Activated T-helper 1 cell treated with anti-CD3 and anti-CD28 coated beads, Interleukin-2, amount 50 U/mL, for 16 hours (primary cell): ENCODE results near the gene STYXL2.

Experiments used
- DNase-seq, 2 donors: peaks; one replicate each; pipeline ENCODE4 v3.0.0-alpha.2; 2020; ENCODE audit warnings: low read depth in 1 of 2, low spot score in 1 of 2

Gene STYXL2

GRCh38 chr1:167093846-167094516 lies at the start of gene STYXL2:
Gene STYXL2, plus strand, starts transcription at chr1:167094075. Its CDS starts 775 bp downstream, at chr1:167094850.
- no peak for DNase-seq

DNA sequence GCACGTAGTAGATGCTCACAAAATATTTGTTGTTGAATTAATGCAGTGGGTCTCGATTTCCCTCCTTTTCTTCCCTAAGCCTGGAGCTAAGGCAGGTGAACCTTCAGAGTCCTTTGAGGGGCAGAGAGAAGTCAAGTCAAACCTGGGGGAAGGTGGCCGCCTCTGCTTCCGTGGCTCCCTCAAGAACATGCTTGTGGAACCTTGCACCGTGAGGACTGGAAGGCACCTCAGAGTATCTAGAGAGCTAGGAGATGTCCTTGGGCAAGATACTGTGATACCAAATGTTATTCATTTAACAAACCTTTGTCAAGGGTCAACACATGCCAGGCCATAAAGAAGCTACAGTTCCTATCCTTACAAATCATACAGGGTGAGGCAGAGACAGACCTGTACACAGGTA lies 42.0 kb upstream of the STYXL2 start:
- no peak for DNase-seq

- DNase-seq = no peak
These were observed 41.5 kb upstream of the STYXL2 start for GRCh38 chr1:167052389-167052788.

DNA sequence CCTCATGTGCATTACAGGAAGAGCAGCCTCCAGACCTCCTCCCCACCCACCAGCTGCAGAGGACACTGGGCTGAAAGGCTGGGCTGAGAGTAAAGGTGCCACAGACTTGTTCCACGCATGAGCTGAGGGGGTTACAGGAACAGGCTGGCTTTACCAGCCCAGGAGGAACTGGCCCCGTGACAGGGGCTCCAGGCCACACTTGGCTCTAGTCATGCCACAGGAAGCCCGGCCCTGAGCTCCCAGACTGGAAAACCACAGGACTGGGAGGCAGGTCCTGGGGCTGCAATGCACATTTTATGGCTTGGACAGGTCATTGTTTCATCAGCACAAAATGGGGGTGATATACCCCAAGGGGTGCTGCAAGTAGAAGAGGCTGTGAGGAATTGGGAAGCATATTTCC lies 39.3 kb upstream of the STYXL2 start:
- DNase-seq = no peak

DNA sequence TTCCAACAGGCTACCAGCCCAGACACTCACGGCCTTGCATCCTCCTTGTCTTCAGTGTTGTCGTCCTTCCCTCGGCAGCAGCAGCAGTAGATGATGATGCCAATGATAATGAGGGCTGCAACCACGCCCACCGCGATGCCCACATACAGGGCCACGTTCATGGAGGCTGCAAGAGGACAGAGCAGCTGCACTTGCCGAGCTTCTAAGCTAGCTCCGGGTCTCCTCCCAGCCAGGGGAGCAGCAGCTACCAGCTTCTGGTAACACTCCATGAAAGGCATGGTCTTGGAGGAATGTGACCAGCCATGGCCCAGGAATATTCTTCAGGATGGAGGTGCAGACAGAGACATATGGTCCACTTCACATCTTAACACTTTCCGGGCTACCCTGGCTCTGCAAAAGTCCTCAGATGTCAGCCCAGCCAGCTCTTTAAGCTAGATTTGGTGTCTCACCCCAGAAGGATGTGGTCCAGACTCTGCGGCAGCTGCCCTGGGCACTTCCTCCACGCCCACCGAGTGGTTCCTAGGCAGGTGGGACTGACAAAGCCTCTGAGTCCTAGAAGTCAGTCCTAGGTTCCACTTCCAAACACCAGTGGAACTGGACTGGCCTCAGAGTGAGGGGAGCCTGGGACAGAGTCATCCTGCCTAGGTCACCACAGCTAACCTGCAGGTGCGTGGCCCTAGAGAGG lies 38.8 kb upstream of the STYXL2 start:
- DNase-seq = no peak

DNA sequence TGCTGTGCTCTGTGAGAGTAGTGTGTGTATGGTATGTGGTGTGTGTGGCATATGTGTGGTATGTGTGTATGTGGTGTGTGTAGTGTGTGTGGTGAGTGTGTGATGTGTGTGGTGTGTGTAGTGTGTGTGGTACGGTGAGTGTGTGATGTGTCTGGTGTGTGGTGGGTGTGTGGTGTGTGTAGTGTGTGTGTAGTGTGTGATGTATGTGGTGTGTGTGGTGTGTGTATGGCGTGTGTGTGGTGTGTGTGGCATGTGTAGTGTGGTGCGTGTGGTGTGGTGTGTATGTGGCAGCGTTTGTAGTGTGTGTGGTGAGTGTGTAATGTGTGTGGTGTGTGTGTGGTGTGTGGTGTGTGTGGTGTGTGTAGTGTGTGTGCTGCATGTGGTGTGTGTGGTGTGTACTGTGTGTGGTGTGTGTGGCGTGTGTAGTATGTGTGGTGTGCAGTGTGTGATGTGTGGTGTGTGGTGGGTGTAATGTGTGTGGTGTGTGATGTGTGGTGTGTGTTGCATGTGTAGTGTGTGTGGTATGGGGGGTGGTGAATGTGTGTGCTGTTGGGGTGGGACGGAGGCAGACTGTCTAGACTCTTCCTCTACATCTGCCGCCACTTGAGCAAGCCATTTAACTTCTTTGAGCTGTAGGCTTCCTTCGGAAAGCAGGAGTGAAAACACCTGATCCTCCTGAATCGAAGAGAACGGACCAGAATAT lies 37.2 kb upstream of the STYXL2 start:
- no peak for DNase-seq

DNA sequence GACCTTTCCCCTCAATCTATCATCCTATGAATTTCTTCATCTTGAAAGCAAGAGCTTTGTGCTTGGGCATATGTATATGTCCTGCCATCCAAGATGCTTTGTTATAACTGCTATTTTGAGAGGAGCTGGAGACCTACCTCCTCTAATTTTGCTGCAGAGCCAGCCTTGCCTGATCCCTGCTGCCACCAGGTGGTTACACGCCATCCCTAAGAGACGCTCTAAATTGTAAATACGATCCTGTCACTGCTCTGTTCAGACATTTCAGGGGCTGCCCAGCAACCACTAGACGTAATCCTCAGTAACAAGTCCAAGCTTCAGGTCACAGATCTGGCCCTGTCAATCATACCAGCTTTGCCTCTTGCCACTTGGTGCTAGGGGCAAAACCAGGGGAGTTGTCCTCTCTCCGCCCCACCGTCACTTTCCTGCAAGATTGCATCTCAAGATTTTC lies 36.6 kb upstream of the STYXL2 start:
- no peak for DNase-seq

DNA sequence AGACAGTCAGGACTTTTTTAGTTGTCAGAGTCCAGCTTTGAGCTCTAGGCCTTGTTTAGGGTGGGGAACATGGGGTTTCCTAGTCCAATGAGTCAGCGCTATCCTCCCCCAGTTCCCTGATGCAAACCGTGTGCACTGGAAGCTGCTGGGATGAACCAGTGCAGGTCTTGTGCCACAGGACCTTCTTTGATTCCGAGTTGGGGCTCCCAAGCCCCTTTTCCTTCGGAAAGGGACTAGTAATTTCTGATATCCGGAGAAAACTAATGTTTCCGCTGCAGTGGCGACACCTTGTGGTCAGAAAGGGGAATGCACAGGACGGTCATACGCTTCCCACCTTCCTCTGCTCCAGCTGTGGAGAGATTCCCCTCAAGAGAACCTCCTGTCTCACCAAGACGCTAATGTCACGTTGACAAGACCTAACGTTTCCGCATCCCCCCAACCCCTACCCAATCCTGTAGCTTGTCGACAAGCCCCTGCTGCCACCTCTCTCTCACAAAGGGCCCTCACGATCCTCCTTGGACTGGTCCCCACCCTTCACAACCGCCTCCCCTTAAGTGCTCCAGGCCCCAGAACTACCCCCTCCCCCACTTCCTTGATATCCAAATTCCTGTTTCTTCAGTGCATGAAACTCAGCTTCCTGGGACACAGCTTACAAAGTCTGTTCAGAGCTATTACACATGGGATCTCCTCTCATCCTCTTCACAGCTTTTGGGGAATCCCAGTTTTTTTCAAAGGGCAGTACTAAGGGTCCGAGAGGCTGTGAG lies 34.6 kb upstream of the STYXL2 start:
- DNase-seq = peak; percentile 55 to 67

- no peak for DNase-seq
These were observed 34.1 kb upstream of the STYXL2 start for GRCh38 chr1:167059809-167060107.

GRCh38 chr1:167060141-167061072 lies 33.5 kb upstream of the STYXL2 start:
- DNase-seq = no peak

DNA sequence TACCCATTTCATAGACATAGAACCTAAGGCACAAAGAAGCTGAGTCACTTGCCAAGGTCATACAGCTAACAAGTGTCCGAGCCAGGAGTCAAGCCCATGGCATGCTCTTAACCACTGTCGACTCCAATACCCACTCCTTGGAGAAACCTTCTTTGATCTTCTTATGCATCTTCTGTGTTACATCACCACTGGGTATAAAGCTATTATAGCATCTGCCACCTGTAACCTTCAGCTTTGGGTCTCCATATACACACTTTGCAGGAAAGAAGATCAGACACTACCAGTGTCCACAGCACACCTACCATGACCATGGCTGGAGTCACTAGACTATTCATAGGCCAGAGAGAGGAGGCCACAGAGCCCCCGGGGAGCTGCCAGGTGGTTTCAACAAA lies 32.8 kb upstream of the STYXL2 start:
- DNase-seq = no peak

GRCh38 chr1:167064621-167065020 lies 29.3 kb upstream of the STYXL2 start:
- no peak for DNase-seq

DNA sequence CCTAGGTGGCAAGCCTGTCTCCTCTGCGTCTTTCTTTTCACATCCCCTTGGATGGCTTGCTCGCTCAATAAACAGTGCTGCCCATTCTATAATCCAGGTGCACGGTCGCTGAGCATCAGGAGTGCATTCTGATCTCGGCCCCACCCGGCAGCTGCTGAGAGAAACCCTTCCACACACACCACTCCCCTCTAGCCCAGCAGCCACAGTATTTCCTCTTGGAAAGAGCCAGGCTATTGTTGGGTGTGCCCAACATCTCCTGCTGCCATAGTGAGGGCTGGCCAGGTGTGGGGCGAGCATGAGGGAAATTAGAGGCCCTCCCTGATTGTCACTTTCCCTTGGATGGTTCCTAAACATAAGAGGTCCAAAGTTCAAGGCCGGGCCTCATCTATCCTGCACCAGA lies 28.4 kb upstream of the STYXL2 start:
- no peak for DNase-seq

DNA sequence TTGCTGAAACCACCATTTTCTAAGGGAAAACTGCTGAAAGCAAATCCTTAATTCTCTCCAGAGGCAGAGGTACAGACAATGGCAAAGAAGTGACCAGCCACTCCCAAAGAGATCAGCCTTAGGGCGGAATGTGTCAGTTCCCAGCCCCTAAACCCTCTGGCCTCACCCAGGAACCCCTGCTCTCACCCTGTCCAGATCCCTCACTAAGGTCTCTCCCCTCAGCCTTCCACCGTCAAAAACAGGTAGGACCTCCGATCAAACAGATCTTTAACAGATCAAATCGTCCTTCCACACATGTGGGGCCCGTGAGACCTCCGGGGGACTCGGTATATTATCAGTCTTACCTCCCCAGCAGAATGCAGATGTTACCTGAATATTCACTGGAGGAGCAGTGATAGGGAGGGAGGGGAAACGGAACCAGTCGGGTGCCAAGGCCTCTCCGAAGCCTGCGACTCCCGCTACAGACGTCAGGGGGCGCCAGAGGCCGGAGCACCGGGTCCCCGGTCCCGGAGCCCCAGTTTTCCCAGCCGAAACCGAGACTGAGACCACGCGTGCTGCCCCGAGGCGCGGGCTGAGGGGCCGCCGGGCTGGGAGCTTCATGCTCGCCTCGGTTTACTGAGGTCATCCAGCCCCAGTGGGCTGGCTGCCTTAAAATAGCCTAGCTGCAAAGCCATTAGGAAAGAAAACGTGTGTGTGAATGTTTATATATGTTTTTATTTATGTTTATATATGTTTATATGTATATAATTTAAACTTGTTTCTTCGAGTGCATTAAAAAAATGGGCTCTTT lies 27.3 kb upstream of the STYXL2 start:
- peak; percentile 68 to 71 for DNase-seq

DNA sequence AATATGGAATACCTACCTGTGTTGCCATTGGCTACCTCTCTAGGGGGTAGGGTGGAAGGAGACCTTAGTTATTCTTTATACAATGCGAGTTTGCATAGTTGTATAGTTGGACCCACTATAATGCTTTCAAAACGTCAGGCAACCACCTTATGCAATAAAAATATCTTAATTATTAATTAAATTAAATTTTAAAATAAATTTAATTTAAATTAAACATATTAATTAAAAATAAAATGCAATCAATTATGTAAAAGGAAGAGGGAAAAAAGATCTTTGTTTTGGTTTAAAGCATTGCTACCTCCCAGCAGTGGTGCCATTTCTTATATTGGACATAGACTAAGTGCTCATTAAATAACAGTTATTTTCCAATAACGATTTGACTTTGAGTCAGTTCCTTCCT lies 26.0 kb upstream of the STYXL2 start:
- no peak for DNase-seq

DNA sequence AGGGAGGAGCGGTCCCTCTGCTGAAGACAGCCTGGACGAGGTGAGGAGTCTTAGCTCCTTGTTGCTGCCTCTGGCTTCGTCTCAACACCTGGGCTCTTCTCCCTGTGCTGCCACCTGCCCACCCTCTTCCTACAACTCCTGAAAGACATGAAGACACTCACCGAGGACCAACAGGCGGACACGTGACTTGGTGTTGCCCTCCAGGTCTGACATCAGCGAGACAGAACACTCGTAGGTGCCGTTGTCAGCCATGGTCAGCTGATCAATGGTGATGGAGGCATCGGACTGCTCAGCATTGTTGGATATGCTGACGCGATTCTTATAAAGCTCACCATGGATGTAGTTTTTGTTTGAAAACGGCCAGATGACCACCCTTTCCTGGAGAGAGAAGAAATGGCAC lies 25.1 kb upstream of the STYXL2 start:
- no peak for DNase-seq

DNA sequence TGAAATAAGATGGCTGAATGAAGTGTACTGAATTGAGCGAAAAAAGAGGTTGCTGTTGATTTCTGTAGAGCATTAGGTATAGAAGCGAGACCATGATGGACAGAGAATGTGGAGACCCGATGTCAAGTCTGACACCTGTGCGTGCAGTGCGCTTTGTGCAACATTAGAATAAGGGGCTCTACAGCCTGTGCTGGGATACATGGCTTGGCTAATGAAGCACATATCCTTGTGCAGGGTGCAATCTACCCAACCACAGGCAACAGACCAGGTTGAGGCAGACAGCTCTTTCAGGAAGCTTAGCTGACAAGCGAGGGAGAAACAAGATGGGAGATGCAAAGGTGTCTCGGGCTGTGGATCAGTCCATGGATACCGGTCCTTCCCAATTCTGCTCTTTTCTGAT lies 22.6 kb upstream of the STYXL2 start:
- DNase-seq = no peak

DNA sequence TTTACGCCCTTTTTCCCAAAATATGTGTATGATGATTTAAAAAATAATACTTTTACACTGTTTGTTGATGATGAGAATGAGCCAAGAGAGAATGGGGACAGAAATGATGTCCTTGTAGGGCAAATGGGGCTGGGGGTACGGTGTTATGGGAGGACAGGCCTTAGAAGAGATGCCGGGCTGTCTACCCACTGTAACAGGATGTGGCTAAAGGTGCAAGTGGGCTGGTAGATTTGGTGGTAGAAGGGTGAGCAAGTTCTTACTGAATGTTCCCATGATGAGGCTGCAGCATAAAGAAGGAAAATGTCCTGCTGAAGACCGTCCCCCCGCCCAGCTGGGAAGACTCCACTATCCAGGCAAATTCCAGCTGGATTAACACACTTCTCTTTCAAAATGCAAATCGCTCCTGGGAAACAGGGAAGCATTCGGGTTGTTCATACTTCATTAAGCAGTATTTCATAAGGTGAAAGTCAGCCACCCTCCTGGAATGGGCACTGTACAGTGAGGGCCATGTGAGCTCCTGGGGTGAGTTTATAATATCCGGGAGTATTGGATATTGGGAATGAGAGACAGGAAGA lies 17.7 kb upstream of the STYXL2 start:
- DNase-seq = no peak

DNA sequence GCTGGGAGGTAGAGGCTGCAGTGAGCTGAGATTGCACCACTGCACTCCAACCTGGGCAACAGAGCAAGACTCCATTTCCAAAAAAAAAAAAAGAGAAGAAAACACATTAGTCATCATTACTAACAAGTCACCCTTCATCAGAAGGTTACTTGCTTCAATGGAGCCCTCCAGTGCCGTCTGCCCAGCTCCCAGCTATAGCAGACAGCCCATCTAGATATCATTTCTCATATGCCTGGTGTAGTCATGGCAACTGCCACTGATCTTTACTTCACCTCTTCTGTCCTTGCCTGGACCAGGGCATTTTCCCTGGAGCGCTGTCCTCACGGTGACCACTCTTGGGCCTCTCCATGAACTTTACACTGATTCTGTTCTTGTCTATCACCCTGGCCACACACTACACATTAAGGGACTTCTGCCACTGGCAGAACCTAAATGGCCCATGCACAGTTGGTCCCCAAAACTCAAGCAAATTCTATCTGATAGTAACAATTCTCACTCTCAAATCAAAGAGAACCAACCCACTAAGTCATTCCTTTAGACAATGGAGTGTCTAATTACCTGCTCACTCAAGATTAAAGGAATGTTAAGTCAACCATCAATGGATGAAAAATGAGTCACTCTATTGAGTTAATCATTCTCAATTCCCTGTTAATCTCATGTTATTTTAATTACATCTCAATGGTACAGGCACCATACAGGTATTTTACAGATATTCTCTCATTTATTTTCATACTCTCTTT lies 16.6 kb upstream of the STYXL2 start:
- DNase-seq = no peak
